Upper lobe of right lung (tissue), 1 donor: ENCODE results near the gene BEST1. TPM values are rescaled to one million over a fixed set of nuclear protein-coding genes. Genes with fewer than 3 reads are reported as not detected.

Experiments
- ATAC-seq: fragments of 200-7000 bp; cut with Tn5 transposase; one replicate; pipeline ENCODE4 v1.9.1; 2020; ENCODE audit warnings: mild to moderate bottlenecking, moderate library complexity
- DNase-seq: peaks from one replicate; pipeline ENCODE4 v3.0.0-alpha.2; 2020
- H3K27ac ChIP-seq: fragments of 200-600 bp; one replicate; pipeline ENCODE4 v1.8.0; 2022
- H3K27me3 ChIP-seq: fragments of 200-600 bp; one replicate; pipeline ENCODE4 v1.8.0; 2022; ENCODE audit warnings: mild to moderate bottlenecking
- H3K36me3 ChIP-seq: fragments of 200-600 bp; one replicate; pipeline ENCODE4 v1.8.0; 2022
- H3K4me1 ChIP-seq: fragments of 200-600 bp; one replicate; pipeline ENCODE4 v1.8.0; 2022
- H3K4me3 ChIP-seq: fragments of 200-600 bp; one replicate; pipeline ENCODE4 v1.8.0; 2022; ENCODE audit warnings: mild to moderate bottlenecking
- H3K9me3 ChIP-seq: fragments of 200-600 bp; one replicate; pipeline ENCODE4 v1.8.0; 2022
- intact Hi-C: fragments of 100-400 bp; cut with DNase I; formaldehyde crosslinking; loops from one replicate; pipeline ENCODE4 v1.11.0; 2022
- total RNA-seq: library from RNA; stranded (reverse); fragmentation: NEBNext Ultra II Directional; extraction: Animal tissue kit (Norgen Biotek cat#: 25700); gene quantifications from one replicate; pipeline ENCODE4 v1.2.1, GENCODE V29; 2021
- TF ChIP-seq, protein P1 (sequence below): fragments of 200-600 bp; IDR thresholded peaks from one replicate; pipeline ENCODE4 v1.8.0; 2022; ENCODE audit warnings: antibody characterized with exemption
- donor health status: DM: no; HTN: yes; CAD: no; lungs with severe emphysema.

BEST1 gene
- total RNA-seq, 1 donor from 2014 or later = 9.6 TPM

DNA sequence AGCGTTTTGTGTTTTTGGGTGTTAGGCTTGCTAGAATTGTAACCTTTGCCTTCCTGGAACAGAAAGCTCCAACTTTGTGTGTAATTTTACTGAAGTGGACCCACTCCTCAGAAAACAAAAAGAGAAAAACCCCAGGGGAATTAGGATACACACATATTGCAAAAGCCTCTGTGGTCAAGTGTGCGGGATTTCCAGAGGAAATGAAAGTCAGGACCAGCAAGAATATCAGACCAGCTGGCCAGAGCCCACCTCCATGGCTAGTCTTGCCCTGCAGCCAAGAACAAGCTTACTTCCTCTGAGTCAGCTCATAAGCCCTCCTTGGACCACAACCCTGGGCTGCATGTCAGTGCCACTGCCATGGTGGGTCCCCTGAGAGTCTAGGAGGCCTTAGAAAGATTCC lies 54.3 kb downstream of the BEST1 start:
- H3K27me3 ChIP-seq = no peaks in the 10 kb centered on the region
- peak; percentile 75 for ATAC-seq
- H3K9me3 ChIP-seq = peaks cover 2% of the 10 kb centered on the region
- H3K36me3 ChIP-seq = no peaks in the 10 kb centered on the region
- intact Hi-C loops = no loop called here
- TF ChIP-seq, protein P1, sequence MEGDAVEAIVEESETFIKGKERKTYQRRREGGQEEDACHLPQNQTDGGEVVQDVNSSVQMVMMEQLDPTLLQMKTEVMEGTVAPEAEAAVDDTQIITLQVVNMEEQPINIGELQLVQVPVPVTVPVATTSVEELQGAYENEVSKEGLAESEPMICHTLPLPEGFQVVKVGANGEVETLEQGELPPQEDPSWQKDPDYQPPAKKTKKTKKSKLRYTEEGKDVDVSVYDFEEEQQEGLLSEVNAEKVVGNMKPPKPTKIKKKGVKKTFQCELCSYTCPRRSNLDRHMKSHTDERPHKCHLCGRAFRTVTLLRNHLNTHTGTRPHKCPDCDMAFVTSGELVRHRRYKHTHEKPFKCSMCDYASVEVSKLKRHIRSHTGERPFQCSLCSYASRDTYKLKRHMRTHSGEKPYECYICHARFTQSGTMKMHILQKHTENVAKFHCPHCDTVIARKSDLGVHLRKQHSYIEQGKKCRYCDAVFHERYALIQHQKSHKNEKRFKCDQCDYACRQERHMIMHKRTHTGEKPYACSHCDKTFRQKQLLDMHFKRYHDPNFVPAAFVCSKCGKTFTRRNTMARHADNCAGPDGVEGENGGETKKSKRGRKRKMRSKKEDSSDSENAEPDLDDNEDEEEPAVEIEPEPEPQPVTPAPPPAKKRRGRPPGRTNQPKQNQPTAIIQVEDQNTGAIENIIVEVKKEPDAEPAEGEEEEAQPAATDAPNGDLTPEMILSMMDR = no peak
- H3K4me1 ChIP-seq = peaks cover 13% of the 10 kb centered on the region
- H3K27ac ChIP-seq = peak overlapping the region; percentile 37
- no peak overlapping the region for H3K4me3 ChIP-seq
- no peak for DNase-seq

DNA sequence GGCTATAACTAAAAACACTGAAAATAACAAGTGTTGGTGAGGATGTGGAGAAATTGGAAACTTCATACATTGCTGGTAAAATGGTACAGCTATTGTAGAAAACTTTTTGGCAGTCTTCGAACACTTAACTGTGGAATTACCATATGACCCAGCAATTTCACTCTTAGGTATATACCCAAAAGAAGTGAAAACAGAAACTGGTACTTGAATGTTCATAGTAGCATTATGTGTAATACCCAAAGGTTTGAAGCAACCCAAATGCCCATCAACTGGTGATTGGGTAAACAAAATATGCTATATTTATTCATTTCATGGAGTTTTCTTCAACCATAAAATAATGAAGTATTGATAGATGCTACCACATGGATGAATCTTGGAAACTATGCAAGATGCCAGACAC lies 58.0 kb downstream of the BEST1 start:
- DNase-seq (no peak), ATAC-seq (no peak)
- no peaks in the 10 kb centered on the region for H3K9me3 ChIP-seq

DNA sequence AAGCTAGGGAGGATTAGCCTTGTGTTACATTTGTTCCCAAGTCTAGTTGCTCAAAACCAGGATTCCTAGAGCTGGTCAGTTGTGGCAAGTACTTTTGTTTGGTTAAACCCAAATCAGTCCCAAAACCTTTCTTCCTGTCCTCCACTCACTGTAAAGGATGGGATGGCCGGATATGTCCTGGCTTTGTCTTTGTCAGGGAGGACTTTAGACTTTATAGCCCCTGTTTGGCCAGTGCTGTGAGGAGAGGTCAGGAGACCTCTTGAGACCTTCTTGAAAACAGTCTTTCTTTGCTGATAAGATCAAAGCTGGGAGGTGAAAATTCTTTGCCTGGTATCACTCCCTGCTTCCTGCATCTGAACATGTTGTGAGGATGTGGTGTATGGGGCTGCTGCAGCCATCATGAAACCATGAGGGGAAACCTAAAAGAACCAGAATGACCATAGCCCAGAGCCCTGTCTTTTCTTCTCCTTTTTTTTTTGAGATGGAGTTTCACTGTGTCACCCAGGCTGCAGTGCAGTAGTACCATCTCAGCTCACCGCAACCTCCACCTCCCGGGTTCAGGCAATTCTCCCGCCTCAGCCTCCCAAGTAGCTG lies 60.9 kb downstream of the BEST1 start:
- no peak for ATAC-seq
- Histone ChIP-seq H3K27me3 (no peaks in the 10 kb centered on the region), H3K9me3 (no peaks in the 10 kb centered on the region), H3K36me3 (no peaks in the 10 kb centered on the region), H3K27ac (no peak overlapping the region), H3K4me3 (no peak overlapping the region), H3K4me1 (no peaks in the 10 kb centered on the region)
- intact Hi-C loops = no loop called here
- no peak for DNase-seq
- TF ChIP-seq, protein P1 = no peak

More for the DNA sequence above, 58.0 kb downstream of the BEST1 start:
- no peaks in the 10 kb centered on the region for H3K27me3 ChIP-seq
- H3K27ac ChIP-seq = no peak overlapping the region
- H3K4me1 ChIP-seq = peaks cover 10% of the 10 kb centered on the region
- H3K36me3 ChIP-seq = no peaks in the 10 kb centered on the region
- intact Hi-C loops = no loop called here
- TF ChIP-seq, protein P1 = no peak
- H3K4me3 ChIP-seq = no peak overlapping the region

DNA sequence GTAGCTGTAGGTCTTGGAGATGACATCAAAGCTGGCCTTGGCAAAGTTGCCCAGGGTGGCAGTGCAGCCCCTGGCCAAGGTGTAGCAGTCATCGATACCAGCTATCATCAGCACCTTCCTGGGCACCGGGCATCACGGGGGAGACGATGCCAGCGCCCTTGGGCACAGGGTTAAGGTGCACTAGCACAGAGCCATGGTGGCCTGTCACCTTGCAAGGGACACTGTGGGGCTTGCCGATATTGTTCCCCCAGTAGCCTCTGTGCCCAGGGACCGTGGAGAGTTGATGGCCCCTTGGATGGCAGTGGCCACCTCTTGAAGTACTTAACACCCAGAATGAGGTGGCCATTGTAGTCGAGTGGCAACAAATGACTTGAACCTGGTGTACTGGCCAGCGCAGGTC lies 61.7 kb downstream of the BEST1 start:
- Histone ChIP-seq H3K4me3 (no peak overlapping the region), H3K9me3 (no peaks in the 10 kb centered on the region), H3K27me3 (no peaks in the 10 kb centered on the region), H3K4me1 (no peaks in the 10 kb centered on the region), H3K36me3 (no peaks in the 10 kb centered on the region), H3K27ac (no peak overlapping the region)
- intact Hi-C loops = no loop called here
- DNase-seq (no peak), ATAC-seq (no peak)
- TF ChIP-seq, protein P1 = no peak

DNA sequence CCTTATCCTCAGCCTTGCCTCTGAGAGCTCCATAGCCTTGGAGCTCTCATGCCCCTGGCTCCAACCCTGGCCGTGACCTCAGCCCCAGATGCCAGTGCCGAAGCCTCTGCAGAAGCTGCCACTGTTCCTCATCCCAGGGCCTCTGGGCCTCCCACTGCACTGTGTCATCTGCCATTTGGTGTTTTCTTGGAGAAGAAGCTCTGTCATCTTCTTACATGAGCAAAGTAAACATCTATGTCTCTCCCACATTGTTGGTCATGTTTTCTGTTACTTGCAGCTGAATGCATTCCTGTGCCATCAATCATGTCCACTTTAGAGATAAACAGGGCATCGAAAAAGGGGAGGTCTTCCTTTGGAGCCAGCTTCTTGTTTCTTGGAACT lies 62.3 kb downstream of the BEST1 start:
- intact Hi-C loops = no loop called here
- Histone ChIP-seq H3K27ac (no peak overlapping the region), H3K9me3 (no peaks in the 10 kb centered on the region), H3K4me1 (no peaks in the 10 kb centered on the region), H3K27me3 (no peaks in the 10 kb centered on the region), H3K36me3 (no peaks in the 10 kb centered on the region), H3K4me3 (no peak overlapping the region)
- peak; percentile 67 for ATAC-seq
- TF ChIP-seq, protein P1 = no peak
- peak; percentile 57 for DNase-seq
